Keratinocyte (primary cell): ENCODE measurements around the gene NPC2. TPM values are rescaled to one million over a fixed set of nuclear protein-coding genes. Genes with fewer than 3 reads are reported as not detected.

ENCODE experiments used
- DNase-seq: peaks from one replicate; pipeline ENCODE4 v3.0.0-alpha.2; 2011; ENCODE audit warnings: low read depth, missing footprints, low spot score
- FAIRE-seq: peaks from 2 replicates; lab custom pipeline; 2011; peaks lifted over from hg19 to GRCh38; lab: Jason Lieb, UNC
- H2AFZ ChIP-seq: 2 replicates; pipeline ENCODE4 v1.6.0; 2012; ENCODE audit warnings: low read length, control low read depth, inconsistent platforms; ENCODE audit not compliant: control insufficient read depth
- H3K27ac ChIP-seq: 2 replicates; pipeline ENCODE4 v1.5.1; 2011; ENCODE audit warnings: low read length; ENCODE audit not compliant: control insufficient read depth, insufficient read depth
- H3K27me3 ChIP-seq: 3 replicates; pipeline ENCODE4 v1.6.0; 2011; ENCODE audit warnings: low read length; ENCODE audit not compliant: control insufficient read depth, insufficient read depth; ENCODE audit errors: extremely low read depth
- H3K36me3 ChIP-seq, 2 experiments: 2 replicates in 1 of 2; 3 replicates in 1 of 2; pipeline ENCODE4 v1.5.1; 2011; ENCODE audit warnings: low read length in 2 of 2, mild to moderate bottlenecking in 1 of 2; ENCODE audit not compliant: control insufficient read depth in 2 of 2, insufficient read depth in 2 of 2; ENCODE audit errors: extremely low read depth in 1 of 2
- H3K4me1 ChIP-seq: 3 replicates; pipeline ENCODE4 v1.5.1; 2011; ENCODE audit warnings: low read length; ENCODE audit not compliant: control insufficient read depth, insufficient read depth; ENCODE audit errors: extremely low read depth
- H3K4me2 ChIP-seq: 3 replicates; pipeline ENCODE4 v1.6.0; 2011; ENCODE audit warnings: low read depth, low read length; ENCODE audit not compliant: control insufficient read depth, insufficient read depth; ENCODE audit errors: extremely low read depth
- H3K4me3 ChIP-seq, 3 experiments: fragments of 200-600 bp in 1 of 3; sonication (generic) in 1 of 3; 2 replicates in 2 of 3; 3 replicates in 1 of 3; pipeline ENCODE4 v1.5.1; 2011 to 2016; ENCODE audit warnings: low read length in 3 of 3, mild to moderate bottlenecking in 3 of 3, control low read depth in 2 of 3, inconsistent platforms in 1 of 3, low read depth in 1 of 3, mixed read lengths in 1 of 3, mixed run types in 1 of 3, moderate library complexity in 1 of 3; ENCODE audit not compliant: control insufficient read depth in 2 of 3, insufficient read depth in 2 of 3; ENCODE audit errors: extremely low read depth in 1 of 3
- H3K79me2 ChIP-seq: 2 replicates; pipeline ENCODE4 v1.6.0; 2012; ENCODE audit warnings: low read length; ENCODE audit not compliant: control insufficient read depth, insufficient read depth
- H3K9ac ChIP-seq: 3 replicates; pipeline ENCODE4 v1.6.0; 2011; ENCODE audit warnings: low read length; ENCODE audit not compliant: control insufficient read depth, insufficient read depth; ENCODE audit errors: extremely low read depth
- H3K9me1 ChIP-seq: 3 replicates; pipeline ENCODE4 v1.6.0; 2011; ENCODE audit warnings: low read length; ENCODE audit not compliant: control insufficient read depth, insufficient read depth; ENCODE audit errors: extremely low read depth
- H3K9me3 ChIP-seq: 2 replicates; pipeline ENCODE4 v1.5.1; 2012; ENCODE audit warnings: low read depth, low read length; ENCODE audit not compliant: control insufficient read depth
- H4K20me1 ChIP-seq: 3 replicates; pipeline ENCODE4 v1.6.0; 2011; ENCODE audit warnings: low read length; ENCODE audit not compliant: control insufficient read depth, insufficient read depth; ENCODE audit errors: extremely low read depth
- CTCF ChIP-seq, 3 experiments: IDR thresholded peaks in 1 of 3; conservative IDR thresholded peaks in 1 of 3; optimal IDR thresholded peaks in 1 of 3; 2 replicates in 2 of 3; 3 replicates in 1 of 3; pipeline versions ENCODE3 to v1.5.1; 2011; ENCODE audit warnings: low read length in 3 of 3, mild to moderate bottlenecking in 3 of 3, moderate library complexity in 2 of 3, control low read depth in 1 of 3, inconsistent platforms in 1 of 3; ENCODE audit not compliant: insufficient read depth in 2 of 3; ENCODE audit errors: extremely low read depth in 1 of 3
- EZH2 ChIP-seq: IDR thresholded peaks from one replicate; pipeline ENCODE4 v1.6.1; 2012; ENCODE audit warnings: inconsistent platforms, mild to moderate bottlenecking, low read length, moderate library complexity
- dilution Hi-C: fragments of 300-500 bp; cut with MboI; formaldehyde crosslinking; loops from one replicate; pipeline ENCODE4 v1.7.0; 2020; ENCODE audit warnings: low sequenced_read_pairs; ENCODE audit not compliant: extremely low pct_ligation_motif_present
- polyA plus RNA-seq, 5 experiments: library from polyadenylated mRNA; depleted of rRNA in 3 of 5; stranded (reverse) in 3 of 5; stranded (forward) in 1 of 5; unstranded in 1 of 5; fragments of >200 nt; gene quantifications; 1 replicate in 1 of 5; 2 replicates in 3 of 5; 3 replicates in 1 of 5; pipeline versions ENCODE4 v1.2.1 to v1.2.3, GENCODE V29; 2011 to 2012; ENCODE audit warnings: missing spikeins in 2 of 5, low read depth in 1 of 5, low replicate concordance in 1 of 5

The NPC2 gene
- polyA plus RNA-seq, 1 donor (not counting 4 experiments of a cell fraction or from before 2014, with no cell fraction given), result 221 TPM

- no peak for TF ChIP-seq CTCF (optimal IDR thresholded peaks at IDR 0.05 in 1 of 3, IDR thresholded peaks at IDR 0.05 in 1 of 3, conservative IDR thresholded peaks at IDR 0.05 in 1 of 3; ENCODE audit: extremely low read depth in 1 of 3, insufficient read depth in 2 of 3, low read length in 3 of 3)
- Histone ChIP-seq H2AFZ (no peak overlapping the region), H3K27ac (no peak overlapping the region), H3K9me1 (no peaks in the 10 kb centered on the region), H3K4me1 (peaks cover 25% of the 10 kb centered on the region), H3K36me3 (peaks cover 42 to 43% of the 10 kb centered on the region in 2 experiments), H3K79me2 (no peaks in the 10 kb centered on the region), H3K27me3 (no peaks in the 10 kb centered on the region), H3K9ac (no peak overlapping the region), H3K4me2 (no peak overlapping the region), H4K20me1 (no peaks in the 10 kb centered on the region), H3K4me3 (no peak overlapping the region), H3K9me3 (no peaks in the 10 kb centered on the region)
- DNase-seq, result no peak
- dilution Hi-C loops, result no loop called here
- FAIRE-seq, result no peak
These were observed 26.4 kb upstream of the NPC2 start for GRCh38 chr14:74519316-74520074.

- Histone ChIP-seq H3K9me3 (no peaks in the 10 kb centered on the region), H3K4me2 (peak overlapping the region; percentile 44), H4K20me1 (no peaks in the 10 kb centered on the region)
These were observed 25.1 kb upstream of the NPC2 start for GRCh38 chr14:74518221-74518620.

More at GRCh38 chr14:74518221-74518620, 25.1 kb upstream of the NPC2 start:
- no peak overlapping the region for H3K27ac ChIP-seq
- H3K27me3 ChIP-seq, result no peaks in the 10 kb centered on the region
- DNase-seq, result no peak
- TF ChIP-seq EZH2 (no peak), CTCF (optimal IDR thresholded peaks at IDR 0.05 in 1 of 3, IDR thresholded peaks at IDR 0.05 in 1 of 3, conservative IDR thresholded peaks at IDR 0.05 in 1 of 3; ENCODE audit: extremely low read depth in 1 of 3, insufficient read depth in 2 of 3, low read length in 3 of 3) (no peak)
- no peaks in the 10 kb centered on the region for H3K9me1 ChIP-seq
- no peak overlapping the region for H3K9ac ChIP-seq
- H2AFZ ChIP-seq, result no peak overlapping the region
- dilution Hi-C loops, result no loop called here
- H3K4me1 ChIP-seq, result peaks cover 25% of the 10 kb centered on the region
- H3K36me3 ChIP-seq, result peaks cover 45 to 49% of the 10 kb centered on the region in 2 experiments
- H3K79me2 ChIP-seq, result no peaks in the 10 kb centered on the region
- FAIRE-seq, result peak; percentile 84
- no peak overlapping the region for H3K4me3 ChIP-seq
